GM19452 (cell line): ENCODE data around the gene IL17D.

Experiments
- ATAC-seq: cut with Tn5 transposase; IDR thresholded peaks from one replicate; pipeline ENCODE4 v1.9.1; 2021; ENCODE audit not compliant: unreplicated experiment

The IL17D gene

GRCh38 chr13:20689291-20689690, 14.2 kb upstream of the IL17D start:
- no peak for ATAC-seq

- no peak for ATAC-seq
These were observed 11.9 kb upstream of the IL17D start for GRCh38 chr13:20691616-20692015.

GRCh38 chr13:20696073-20696472, 7.4 kb upstream of the IL17D start:
- no peak for ATAC-seq

GRCh38 chr13:20699715-20700114, 3.8 kb upstream of the IL17D start:
- no peak for ATAC-seq

GRCh38 chr13:20700288-20700687, 3.2 kb upstream of the IL17D start:
- ATAC-seq = no peak

- no peak for ATAC-seq
These were observed 2.0 kb upstream of the IL17D start for GRCh38 chr13:20701461-20701860.

- no peak for ATAC-seq
These were observed 977 bp upstream of the IL17D start for GRCh38 chr13:20702530-20702914.

GRCh38 chr13:20703780-20704458, 420 bp downstream of the IL17D start:
- peak; percentile 92 for ATAC-seq

GRCh38 chr13:20704459-20705069, 1.1 kb downstream of the IL17D start:
- ATAC-seq = no peak

GRCh38 chr13:20706661-20707060, 3.2 kb downstream of the IL17D start:
- no peak for ATAC-seq

GRCh38 chr13:20708216-20708615, 4.7 kb downstream of the IL17D start:
- no peak for ATAC-seq

GRCh38 chr13:20709369-20709768, 5.9 kb downstream of the IL17D start:
- ATAC-seq = no peak

- no peak for ATAC-seq
These were observed 6.3 kb downstream of the IL17D start for GRCh38 chr13:20709782-20710181.

- no peak for ATAC-seq
These were observed 8.0 kb downstream of the IL17D start for GRCh38 chr13:20711301-20712044.

GRCh38 chr13:20713014-20713376, 9.5 kb downstream of the IL17D start:
- no peak for ATAC-seq

GRCh38 chr13:20713751-20714150, 10.3 kb downstream of the IL17D start:
- ATAC-seq = no peak

GRCh38 chr13:20714161-20714560, 10.7 kb downstream of the IL17D start:
- ATAC-seq = no peak

- ATAC-seq = no peak
These were observed 11.2 kb downstream of the IL17D start for GRCh38 chr13:20714563-20715329.

- no peak for ATAC-seq
These were observed 11.8 kb downstream of the IL17D start for GRCh38 chr13:20715330-20715712.

- ATAC-seq = no peak
These were observed 13.5 kb downstream of the IL17D start for GRCh38 chr13:20716951-20717350.
